Spleen (tissue), 7 donors: ENCODE results near the gene LPIN3.

Source experiments
- POLR2A ChIP-seq, 3 donors: fragments of 450-650 bp; IDR thresholded peaks; one replicate each; pipeline ENCODE4 v1.5.1; 2017; ENCODE audit warnings: antibody characterized with exemption in 3 of 3, mild to moderate bottlenecking in 1 of 3
- TF ChIP-seq, protein P1 (sequence below), 11 experiments: fragments of 200-600 bp in 7 of 11; fragments of 450-650 bp in 4 of 11; sonication (generic) in 4 of 11; IDR thresholded peaks in 8 of 11; conservative IDR thresholded peaks in 3 of 11; 1 replicate in 7 of 11; 2 replicates in 4 of 11; pipeline versions ENCODE4 v1.4.0 to v1.8.0; 2016 to 2021; ENCODE audit warnings: antibody characterized with exemption in 11 of 11, inconsistent platforms in 4 of 11, mild to moderate bottlenecking in 1 of 11
- donor health status: DM: no; HTN: no; CAD: no; lungs with moderate emphysema.
- donor health status: DM: no; HTN: no; CAD: no.
- donor health status: DM: no; HTN: no; CAD: no.

DNA sequence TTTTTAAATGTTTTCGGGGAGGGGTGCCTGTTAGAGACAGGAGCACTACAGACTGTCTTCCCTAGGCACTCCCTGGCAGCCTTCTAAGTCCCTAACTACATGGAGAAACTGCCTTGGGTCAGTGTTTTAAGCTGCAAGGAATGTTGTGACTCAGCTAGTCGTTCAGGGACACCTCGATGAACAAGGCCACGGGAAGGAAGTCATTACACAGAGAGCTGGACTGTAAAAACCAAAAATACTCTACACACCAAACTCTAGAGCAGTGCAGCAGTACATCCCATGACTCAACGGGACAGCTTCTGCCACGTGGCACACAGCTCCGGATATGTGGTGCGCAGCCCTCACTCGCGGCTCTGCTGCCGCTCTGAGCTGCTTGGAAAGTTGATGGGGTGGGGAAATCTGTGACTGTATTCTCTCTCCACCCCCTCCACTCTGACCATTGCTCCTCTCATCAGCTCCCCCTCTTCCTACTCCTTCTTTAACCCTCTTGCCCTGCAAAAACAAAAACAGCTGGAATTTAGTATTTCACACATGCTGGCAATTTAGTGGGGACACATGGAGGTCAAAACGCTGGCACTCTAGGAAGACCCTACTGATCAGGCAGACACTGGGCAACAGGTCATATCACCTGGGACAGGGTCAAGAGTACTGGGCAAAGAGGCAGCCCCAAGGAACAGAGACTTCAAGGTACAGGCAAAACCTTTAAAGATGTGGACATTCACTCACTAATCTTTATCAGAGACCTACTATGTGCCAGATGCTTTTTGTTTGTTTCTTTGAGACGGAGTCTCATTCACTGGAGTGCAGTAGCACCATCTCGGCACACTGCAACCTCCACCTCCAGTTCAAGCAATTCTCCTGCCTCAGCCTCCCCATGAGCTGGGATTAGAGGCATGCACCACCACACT is 10.9 kb upstream of the LPIN3 start:
- TF ChIP-seq, protein P1, sequence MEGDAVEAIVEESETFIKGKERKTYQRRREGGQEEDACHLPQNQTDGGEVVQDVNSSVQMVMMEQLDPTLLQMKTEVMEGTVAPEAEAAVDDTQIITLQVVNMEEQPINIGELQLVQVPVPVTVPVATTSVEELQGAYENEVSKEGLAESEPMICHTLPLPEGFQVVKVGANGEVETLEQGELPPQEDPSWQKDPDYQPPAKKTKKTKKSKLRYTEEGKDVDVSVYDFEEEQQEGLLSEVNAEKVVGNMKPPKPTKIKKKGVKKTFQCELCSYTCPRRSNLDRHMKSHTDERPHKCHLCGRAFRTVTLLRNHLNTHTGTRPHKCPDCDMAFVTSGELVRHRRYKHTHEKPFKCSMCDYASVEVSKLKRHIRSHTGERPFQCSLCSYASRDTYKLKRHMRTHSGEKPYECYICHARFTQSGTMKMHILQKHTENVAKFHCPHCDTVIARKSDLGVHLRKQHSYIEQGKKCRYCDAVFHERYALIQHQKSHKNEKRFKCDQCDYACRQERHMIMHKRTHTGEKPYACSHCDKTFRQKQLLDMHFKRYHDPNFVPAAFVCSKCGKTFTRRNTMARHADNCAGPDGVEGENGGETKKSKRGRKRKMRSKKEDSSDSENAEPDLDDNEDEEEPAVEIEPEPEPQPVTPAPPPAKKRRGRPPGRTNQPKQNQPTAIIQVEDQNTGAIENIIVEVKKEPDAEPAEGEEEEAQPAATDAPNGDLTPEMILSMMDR (IDR thresholded peaks at IDR 0.05 in 8 of 11, conservative IDR thresholded peaks at IDR 0.05 in 3 of 11), result no peak
- TF ChIP-seq POLR2A (IDR thresholded peaks at IDR 0.05), result no peak
